ENCODE data around the gene KIAA1549.
"Not testable (repeated sequence)": the region's sequence is repeated elsewhere in the genome, so short reads cannot be mapped to it uniquely, and the experiment has no call there.

Gene KIAA1549

DNA sequence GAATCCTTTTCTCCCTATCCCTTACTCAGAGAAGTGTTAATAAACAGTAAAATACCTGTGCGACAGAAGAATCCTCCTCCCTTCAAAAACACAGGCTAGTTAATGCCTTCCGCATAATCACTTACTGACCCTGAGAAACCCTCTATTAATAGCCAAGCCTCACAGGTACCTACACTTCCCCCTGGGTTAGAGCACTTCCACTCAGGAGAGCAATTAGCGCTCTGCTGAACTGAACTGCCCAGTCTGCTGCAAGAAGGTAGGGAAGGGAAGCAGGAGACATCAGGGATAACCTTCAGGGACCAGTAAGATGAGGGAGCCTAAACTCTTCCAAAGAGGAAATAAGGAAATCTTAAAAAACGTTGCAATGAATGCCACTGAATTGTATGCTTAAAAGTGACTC, 39.6 kb downstream of the KIAA1549 start:
- DNase-seq = no peak

GRCh38 chr7:138940602-138941001, 40.6 kb downstream of the KIAA1549 start:
- DNase-seq = not testable (repeated sequence)

DNA sequence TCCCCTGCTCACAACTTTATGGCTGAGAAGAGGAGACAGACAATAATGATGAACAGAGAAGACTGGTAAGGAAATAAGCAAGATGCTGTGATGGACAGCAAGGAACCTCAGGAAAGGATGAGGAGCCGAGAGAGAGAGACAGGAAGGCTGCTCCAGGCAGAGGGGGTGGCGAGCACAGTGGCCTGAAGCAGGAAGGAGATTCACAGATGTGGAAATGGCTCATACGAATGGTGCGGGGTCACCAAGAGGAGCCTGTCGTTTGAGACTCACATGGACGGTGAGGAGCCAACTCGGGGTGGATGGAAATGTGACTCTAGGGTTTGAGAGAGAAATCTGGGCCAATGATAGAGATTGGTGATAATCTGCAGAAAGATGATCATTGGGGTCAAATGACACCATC, 43.7 kb downstream of the KIAA1549 start:
- no peak for DNase-seq

DNA sequence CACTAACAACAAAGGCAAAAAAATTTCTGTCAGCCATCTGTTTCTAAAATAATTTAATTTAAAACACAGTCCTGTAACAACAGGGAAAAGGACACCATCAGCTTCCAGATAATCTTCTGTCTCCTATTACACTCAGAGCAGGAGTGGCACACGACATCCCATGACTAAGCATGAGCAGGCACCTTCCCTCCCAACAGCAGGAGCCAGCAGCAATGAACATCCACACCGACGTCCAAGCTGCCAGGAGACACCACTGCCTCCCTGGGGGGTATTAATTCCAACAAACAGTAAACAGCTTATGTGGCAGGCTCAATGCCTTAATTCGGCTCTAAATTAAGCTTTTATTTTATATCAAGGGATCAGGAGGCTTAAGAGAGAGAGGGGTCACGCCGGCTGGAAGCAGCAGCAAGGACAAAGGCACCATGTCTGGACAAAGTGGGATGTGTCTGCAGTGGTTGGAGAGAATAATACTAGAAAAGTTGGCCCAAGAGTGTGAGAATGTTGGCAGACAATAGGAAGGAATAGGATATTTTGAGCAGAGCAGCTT, 45.7 kb downstream of the KIAA1549 start:
- no peak for DNase-seq

DNA sequence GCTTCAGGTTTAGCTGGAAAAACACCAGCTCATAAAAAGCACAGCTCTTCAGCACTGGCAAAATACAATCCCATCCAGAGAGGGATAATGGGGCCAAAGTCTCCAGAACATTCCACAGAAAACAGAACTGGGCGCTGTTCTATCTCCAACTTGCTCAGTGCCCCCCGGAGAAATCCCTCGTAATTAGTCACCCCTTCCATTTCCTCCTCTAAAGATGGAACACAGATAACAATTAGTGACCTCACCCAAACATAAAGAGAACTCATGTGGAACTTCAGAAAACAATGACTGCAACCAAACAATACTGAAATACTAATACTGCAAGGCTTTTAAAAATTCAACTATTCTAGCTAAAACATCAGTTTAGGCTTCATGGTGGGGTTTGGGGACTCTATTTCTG, 46.3 kb downstream of the KIAA1549 start:
- DNase-seq = no peak

DNA sequence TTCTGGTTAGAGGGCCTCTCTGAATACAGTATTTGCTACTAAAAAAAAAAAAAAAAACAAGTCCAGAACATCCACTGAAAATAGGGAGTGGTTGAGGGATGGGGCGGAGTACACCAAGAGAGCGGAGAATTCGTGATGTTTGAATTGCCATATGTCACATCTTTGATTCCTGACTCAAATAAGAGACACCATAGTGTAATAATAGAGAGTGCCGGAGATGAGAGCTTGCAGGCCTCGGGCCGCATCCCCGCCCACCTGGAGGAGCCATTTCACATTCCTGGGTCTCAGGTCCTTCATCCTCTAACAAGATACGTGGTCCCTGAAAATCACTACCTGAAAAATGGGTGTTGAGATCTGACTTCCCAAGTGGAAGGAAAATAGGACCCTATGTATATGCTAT, 46.8 kb downstream of the KIAA1549 start:
- DNase-seq = no peak

DNA sequence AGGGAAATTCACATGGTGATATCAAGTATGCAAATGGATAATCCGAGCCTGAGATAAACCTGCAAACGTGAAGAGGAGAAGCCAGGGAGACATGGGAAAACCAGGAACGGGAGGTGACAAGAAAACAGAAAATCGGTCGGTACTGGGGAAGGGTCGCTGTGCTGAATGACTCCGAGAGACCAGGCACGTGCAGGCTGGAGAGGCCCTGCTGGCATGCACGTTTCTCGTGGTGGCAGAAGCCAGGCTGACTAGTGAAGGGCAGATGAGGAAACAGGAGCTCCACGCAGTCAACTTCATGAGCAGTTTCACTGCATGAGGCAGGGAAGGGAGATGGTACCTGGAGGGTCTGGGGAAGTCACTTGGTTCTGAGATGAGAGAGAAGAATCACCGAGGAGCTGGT, 48.3 kb downstream of the KIAA1549 start:
- no peak for DNase-seq

- DNase-seq = no peak
Measured at GRCh38 chr7:138932427-138932826, 48.8 kb downstream of the KIAA1549 start.

DNA sequence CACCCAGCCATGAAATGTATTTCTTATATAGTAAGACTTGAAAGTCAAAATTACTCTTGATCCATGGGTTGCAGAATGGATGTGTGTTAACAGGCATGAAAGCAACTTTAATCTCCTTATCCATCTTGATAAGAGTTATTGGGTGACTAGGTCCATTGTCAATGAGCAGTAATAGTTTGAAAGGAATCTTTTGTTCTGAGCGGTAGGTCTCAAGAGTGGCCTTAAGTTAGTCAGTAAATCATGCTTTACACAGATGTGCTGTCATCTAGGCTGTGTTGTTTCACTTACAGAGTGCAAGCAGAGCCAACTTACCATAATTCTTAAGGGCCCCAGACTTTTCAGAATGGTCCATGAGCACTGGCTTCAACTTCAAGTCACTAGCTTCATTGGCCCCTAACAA, 51.2 kb downstream of the KIAA1549 start:
- DNase-seq = no peak

DNA sequence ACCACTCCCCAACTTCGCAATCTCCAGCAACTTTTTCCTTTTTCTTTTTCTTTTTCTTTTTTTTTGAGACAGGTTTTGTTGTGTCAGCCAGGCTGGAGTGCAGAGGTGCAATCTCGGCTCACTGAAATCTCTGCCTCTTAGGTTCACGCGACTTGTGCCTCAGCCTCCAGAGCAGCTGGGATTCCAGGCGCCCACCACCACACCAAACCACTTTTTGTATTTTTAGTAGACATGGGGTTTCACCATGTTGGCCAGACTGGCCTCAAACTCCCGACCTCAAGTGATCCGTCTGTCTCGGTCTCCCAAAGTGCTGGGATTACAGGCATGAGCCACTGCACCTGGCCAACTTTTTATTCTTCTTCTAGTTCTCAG, 55.0 kb downstream of the KIAA1549 start:
- no peak for DNase-seq

GRCh38 chr7:138924501-138925225, 56.5 kb downstream of the KIAA1549 start:
- no peak for DNase-seq

- DNase-seq = no peak
Measured at GRCh38 chr7:138921277-138921676, 59.9 kb downstream of the KIAA1549 start.

- peak; percentile 11 for DNase-seq
Measured at GRCh38 chr7:138919911-138920310, 61.3 kb downstream of the KIAA1549 start.

DNA sequence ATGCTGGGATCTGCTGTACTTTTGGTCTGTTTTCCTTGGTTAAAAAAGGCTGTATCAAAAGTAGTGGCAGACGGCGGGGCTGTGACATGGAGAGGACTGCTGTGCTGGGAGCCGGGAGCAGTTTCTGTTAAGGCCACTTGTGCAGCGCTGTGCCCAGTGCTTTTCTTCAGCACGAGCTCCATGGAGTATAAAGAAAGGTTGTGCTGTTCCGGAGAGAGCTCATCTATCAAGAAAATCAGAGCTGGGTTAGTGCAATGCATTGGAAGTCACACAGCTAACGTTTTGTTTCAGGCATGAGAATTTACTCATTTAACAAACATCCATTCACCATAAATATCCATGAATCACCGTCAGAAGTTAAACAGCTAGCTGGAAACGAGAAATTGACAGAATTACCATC, 62.0 kb downstream of the KIAA1549 start:
- DNase-seq = no peak

DNA sequence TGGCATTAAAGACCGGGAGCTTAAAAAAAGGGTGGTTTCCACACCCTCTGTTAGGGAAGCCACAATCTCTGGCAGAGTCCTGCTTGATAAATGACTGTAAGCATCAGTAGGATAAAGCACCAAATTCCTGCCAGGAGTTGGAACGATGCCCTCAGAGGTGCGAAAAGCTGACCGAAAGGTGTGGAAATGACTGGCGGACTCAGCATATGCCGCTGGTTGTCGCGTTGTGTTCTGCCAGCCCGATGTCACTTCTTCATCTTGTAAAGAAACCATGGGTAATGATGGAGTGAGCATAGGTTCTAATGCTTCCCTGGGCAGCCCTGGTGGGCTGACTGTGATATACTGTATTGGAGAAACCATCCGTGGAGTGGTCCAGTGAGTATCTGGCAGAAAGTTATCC, 62.4 kb downstream of the KIAA1549 start:
- DNase-seq = no peak

DNA sequence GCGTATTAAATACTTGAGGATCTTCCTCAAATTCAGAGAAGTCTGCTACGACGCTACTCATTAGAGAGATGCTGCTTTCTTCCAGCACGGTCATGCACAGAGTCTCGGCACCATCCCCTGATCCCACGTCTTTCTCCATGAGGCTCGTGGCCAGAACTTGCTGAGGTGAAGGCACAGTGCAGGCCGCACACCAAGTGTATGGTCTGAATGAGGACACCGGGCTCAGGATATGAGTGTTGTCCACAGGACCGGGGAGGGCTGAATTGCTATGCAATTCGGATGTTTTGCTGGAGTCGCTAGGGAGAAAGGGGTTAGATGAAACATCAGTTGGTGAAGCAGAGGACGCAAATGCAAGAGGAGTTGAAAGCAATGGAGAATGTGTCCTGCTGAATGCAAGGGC, 63.0 kb downstream of the KIAA1549 start:
- no peak for DNase-seq

DNA sequence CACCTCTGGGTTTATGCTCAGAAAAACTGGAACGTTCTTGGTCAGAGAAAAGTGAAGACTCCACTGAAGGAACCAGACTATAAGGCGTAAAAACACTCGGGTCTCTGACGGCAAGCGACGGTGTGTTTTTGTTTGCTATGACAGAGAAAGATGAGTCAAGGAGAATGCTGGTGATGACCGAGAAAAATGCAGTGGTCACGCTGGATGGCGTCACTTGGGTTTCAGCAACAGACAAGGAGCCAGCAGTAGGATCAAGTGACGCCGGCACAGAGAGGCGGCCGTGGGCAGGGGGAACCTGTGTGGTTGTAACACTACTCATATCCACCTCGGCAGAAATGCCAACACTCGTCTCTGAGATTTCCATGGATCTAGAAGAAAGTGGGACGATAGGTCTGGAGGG, 63.4 kb downstream of the KIAA1549 start:
- no peak for DNase-seq

GRCh38 chr7:138916731-138917130, 64.5 kb downstream of the KIAA1549 start:
- no peak for DNase-seq

DNA sequence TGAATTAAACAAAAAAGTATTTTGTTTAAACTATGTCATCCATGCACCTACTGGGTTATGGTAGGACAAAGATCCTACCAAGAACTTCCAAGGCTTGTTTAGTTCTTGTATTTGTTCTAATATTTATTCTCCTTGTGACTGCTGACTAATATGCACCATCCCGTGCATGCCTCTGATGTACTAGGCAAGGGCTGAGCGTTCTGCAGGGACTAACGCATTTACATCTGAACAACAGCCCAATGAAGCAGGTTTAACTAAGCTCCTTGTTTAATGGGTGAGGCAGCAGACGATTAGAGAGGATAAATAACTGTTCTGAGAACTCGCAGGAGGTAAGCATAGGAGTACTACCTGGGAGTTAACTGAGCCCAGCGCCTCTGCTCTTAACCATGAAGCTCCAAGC, 64.9 kb downstream of the KIAA1549 start:
- no peak for DNase-seq

GRCh38 chr7:138913783-138914182, 67.4 kb downstream of the KIAA1549 start:
- DNase-seq = no peak

DNA sequence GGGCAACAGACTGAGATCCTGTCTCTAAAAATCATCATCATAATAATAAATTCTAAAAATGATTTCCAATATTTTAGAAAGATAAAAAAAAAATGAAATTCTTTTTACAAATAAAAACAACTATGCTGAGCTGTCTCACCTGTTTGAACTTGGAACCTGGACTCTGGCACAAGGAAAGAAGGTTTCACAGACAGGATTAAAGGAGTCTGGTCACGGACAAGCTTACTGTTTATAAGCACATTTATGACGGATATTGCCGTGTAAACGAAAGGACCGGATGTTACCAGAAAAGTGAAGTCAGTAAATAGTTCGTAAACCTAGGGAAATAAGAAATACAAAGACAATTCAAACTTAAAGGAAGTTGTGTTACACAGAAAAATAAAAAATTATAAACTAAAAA, 70.2 kb downstream of the KIAA1549 start:
- DNase-seq = no peak

GRCh38 chr7:138907850-138908249, 73.3 kb downstream of the KIAA1549 start:
- no peak for DNase-seq

- no peak for DNase-seq
Measured at GRCh38 chr7:138907201-138907847, 73.9 kb downstream of the KIAA1549 start.

- peak; percentile 15 for DNase-seq
Measured at GRCh38 chr7:138903859-138904435, 77.2 kb downstream of the KIAA1549 start.

Data from CD4-positive, alpha-beta T cell treated with Interleukin-6 for 4 hours (primary cell).